ENCODE measurements around the gene EFCAB6.

EFCAB6 gene

DNA sequence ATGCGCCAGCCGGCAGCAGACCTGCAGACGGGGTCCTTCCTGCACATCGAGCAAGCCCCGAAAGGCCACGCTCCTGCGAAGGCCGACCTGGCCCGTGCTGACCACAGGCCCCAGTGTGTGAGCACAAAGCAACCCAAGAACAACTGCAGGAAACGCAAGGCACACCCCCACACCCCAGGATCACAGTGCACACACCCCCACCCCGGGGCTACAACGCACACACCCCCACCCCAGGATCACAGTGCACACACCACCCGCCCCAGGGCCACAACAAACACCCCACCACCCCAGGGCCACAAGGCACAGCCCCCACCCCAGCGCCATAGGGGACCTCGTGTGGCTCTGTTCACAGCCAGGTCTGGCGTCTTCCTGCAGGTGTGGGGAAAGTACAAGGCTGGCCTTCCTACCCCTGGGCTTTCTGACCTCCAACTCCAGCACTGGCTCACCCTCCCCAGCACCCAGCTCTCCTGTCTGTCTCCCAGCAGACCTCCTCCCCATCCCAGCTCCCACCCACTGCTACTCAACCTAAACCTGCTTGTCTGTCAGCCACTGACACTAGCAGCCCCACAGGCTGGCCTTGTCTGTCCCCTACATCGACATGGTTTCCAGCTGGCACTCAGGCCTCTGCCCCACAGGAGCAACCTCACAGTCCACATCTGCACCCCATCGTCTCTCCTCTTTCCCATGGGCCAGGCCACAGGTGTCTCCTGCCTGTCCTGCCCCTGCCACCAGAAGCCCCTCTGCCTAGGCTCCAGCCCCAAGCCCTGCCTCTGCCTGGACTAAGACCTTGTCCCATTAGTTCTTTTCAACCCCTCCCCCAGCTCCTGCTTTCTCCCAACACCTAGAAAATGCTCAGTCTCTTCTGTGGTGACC, 20.5 kb upstream of the EFCAB6 start:
- no peak overlapping the region for H2AFZ ChIP-seq (ENCODE audit: low read length)
- H3K4me3 ChIP-seq (ENCODE audit: low read length, poor library complexity, severe bottlenecking): no peak overlapping the region
- H3K9me2 ChIP-seq (replicated peaks; ENCODE audit: low read depth, low read length): no peaks in the 10 kb centered on the region
- no peak for TF ChIP-seq EZH2phosphoT487 (IDR thresholded peaks at IDR 0.05; ENCODE audit: borderline replicate concordance)
- TF ChIP-seq, protein P1, sequence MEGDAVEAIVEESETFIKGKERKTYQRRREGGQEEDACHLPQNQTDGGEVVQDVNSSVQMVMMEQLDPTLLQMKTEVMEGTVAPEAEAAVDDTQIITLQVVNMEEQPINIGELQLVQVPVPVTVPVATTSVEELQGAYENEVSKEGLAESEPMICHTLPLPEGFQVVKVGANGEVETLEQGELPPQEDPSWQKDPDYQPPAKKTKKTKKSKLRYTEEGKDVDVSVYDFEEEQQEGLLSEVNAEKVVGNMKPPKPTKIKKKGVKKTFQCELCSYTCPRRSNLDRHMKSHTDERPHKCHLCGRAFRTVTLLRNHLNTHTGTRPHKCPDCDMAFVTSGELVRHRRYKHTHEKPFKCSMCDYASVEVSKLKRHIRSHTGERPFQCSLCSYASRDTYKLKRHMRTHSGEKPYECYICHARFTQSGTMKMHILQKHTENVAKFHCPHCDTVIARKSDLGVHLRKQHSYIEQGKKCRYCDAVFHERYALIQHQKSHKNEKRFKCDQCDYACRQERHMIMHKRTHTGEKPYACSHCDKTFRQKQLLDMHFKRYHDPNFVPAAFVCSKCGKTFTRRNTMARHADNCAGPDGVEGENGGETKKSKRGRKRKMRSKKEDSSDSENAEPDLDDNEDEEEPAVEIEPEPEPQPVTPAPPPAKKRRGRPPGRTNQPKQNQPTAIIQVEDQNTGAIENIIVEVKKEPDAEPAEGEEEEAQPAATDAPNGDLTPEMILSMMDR (conservative IDR thresholded peaks at IDR 0.05; ENCODE audit: low read length): no peak
- H3K4me2 ChIP-seq (ENCODE audit: low read depth, low read length, poor library complexity, severe bottlenecking): no peak overlapping the region
- no peaks in the 10 kb centered on the region for H3K9me3 ChIP-seq (ENCODE audit: insufficient read depth, low read depth, low read length)
- no peaks in the 10 kb centered on the region for H4K20me1 ChIP-seq (ENCODE audit: insufficient read depth, low read length, poor library complexity, severe bottlenecking)
- no peaks in the 10 kb centered on the region for H3F3A ChIP-seq (ENCODE audit: low read depth)
- no peaks in the 10 kb centered on the region for H3K36me3 ChIP-seq (ENCODE audit: insufficient read depth, low read length)
- no peaks in the 10 kb centered on the region for H3K27me3 ChIP-seq (ENCODE audit: insufficient read depth, low read length, poor library complexity, severe bottlenecking)
- no peak overlapping the region for H3K9ac ChIP-seq (ENCODE audit: low read depth, low read length, poor library complexity, severe bottlenecking)
- no peaks in the 10 kb centered on the region for H3K79me2 ChIP-seq (ENCODE audit: insufficient read depth, low read length)
- no peaks in the 10 kb centered on the region for H3K4me1 ChIP-seq (ENCODE audit: insufficient read depth, low read length, poor library complexity, severe bottlenecking)

DNA sequence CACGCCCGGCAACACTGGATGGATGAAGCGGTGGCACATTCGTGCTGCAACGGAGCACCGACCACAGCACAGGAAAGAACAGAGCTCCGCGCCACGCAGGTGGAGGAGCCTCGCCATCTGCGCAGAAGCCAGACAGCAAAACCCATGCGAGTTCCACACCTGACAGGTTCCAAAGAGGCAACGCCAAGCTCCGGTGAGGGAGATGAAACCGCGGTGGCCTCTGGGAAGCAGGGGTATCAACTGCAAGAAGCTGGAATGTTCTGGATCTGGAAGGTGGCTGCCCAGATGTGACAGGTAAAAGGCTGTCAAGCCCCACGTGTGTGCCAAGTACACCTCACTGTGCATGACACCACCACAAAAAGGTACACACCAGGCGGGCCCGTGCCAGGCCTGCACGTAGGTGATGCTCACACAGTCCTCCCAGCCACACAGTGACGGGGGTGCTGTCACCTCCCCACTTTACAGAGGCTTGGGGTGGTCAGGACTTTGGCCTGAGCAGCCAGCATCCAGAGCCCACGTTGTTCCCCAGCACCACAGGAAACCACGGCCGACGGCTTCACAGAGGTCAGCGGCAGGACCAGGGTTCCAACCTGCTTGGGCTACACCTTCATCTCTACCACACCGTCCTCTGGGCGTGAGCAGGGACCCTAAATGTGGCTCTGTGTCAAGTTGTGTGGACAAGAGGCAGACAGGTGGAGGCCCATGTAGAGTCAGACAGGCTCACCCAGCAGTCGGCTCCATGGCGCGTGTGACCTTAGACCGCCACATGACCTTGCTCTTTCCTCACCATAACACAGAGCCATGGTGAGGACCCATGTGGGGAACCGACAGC, 19.7 kb upstream of the EFCAB6 start:
- no peaks in the 10 kb centered on the region for H3K9me2 ChIP-seq (replicated peaks; ENCODE audit: low read depth, low read length)
- no peak overlapping the region for H3K9ac ChIP-seq (ENCODE audit: low read depth, low read length, poor library complexity, severe bottlenecking)
- H3K9me3 ChIP-seq (ENCODE audit: insufficient read depth, low read depth, low read length): no peaks in the 10 kb centered on the region
- H3K79me2 ChIP-seq (ENCODE audit: insufficient read depth, low read length): no peaks in the 10 kb centered on the region
- no peaks in the 10 kb centered on the region for H3K4me1 ChIP-seq (ENCODE audit: insufficient read depth, low read length, poor library complexity, severe bottlenecking)
- TF ChIP-seq EZH2phosphoT487 (IDR thresholded peaks at IDR 0.05; ENCODE audit: borderline replicate concordance): no peak
- TF ChIP-seq, protein P1 (conservative IDR thresholded peaks at IDR 0.05; ENCODE audit: low read length): no peak
- no peak overlapping the region for H3K4me2 ChIP-seq (ENCODE audit: low read depth, low read length, poor library complexity, severe bottlenecking)
- H3K4me3 ChIP-seq (ENCODE audit: low read length, poor library complexity, severe bottlenecking): no peak overlapping the region
- no peaks in the 10 kb centered on the region for H3K36me3 ChIP-seq (ENCODE audit: insufficient read depth, low read length)
- no peaks in the 10 kb centered on the region for H4K20me1 ChIP-seq (ENCODE audit: insufficient read depth, low read length, poor library complexity, severe bottlenecking)
- H3F3A ChIP-seq (ENCODE audit: low read depth): no peaks in the 10 kb centered on the region
- H2AFZ ChIP-seq (ENCODE audit: low read length): no peak overlapping the region
- H3K27me3 ChIP-seq (ENCODE audit: insufficient read depth, low read length, poor library complexity, severe bottlenecking): no peaks in the 10 kb centered on the region

DNA sequence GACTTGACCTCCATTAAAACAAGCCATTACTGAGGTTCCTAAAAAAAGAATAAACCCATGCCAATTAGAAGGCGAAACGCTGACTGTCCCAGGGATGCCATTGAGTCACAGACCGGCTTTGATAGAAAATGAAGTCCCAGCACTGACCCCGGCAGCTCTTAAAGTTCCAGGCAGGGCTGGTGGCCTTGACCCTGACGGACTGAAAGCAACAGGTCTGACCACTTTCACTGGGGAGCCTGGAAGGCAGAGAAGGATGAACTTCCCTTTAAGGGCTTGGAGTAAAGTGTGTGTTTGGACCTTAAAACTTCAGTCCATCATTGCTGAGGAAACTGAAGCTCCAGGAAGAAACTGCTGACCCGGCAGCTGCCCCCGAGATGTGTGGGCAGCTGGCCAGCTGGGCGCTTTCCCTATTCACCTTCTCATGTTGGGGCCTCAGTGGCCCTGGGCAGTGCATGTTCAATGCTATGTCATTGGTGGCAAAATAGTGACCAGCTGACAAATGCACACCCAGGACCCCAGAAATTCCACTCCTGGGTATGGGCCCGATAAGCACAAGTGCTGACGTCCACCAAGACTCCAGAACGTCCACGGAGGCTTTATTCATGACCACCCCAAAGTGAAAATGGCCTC, 18.9 kb upstream of the EFCAB6 start:
- no peak for TF ChIP-seq EZH2phosphoT487 (IDR thresholded peaks at IDR 0.05; ENCODE audit: borderline replicate concordance)
- TF ChIP-seq, protein P1 (conservative IDR thresholded peaks at IDR 0.05; ENCODE audit: low read length): no peak
- no peak overlapping the region for H3K4me2 ChIP-seq (ENCODE audit: low read depth, low read length, poor library complexity, severe bottlenecking)
- H3K4me1 ChIP-seq (ENCODE audit: insufficient read depth, low read length, poor library complexity, severe bottlenecking): no peaks in the 10 kb centered on the region

More for the DNA sequence above, 18.9 kb upstream of the EFCAB6 start:
- H3K4me3 ChIP-seq (ENCODE audit: low read length, poor library complexity, severe bottlenecking): no peak overlapping the region
- H3F3A ChIP-seq (ENCODE audit: low read depth): no peaks in the 10 kb centered on the region
- no peaks in the 10 kb centered on the region for H3K79me2 ChIP-seq (ENCODE audit: insufficient read depth, low read length)
- H3K36me3 ChIP-seq (ENCODE audit: insufficient read depth, low read length): no peaks in the 10 kb centered on the region
- H3K27me3 ChIP-seq (ENCODE audit: insufficient read depth, low read length, poor library complexity, severe bottlenecking): no peaks in the 10 kb centered on the region
- no peak overlapping the region for H2AFZ ChIP-seq (ENCODE audit: low read length)
- no peaks in the 10 kb centered on the region for H3K9me2 ChIP-seq (replicated peaks; ENCODE audit: low read depth, low read length)
- no peak overlapping the region for H3K9ac ChIP-seq (ENCODE audit: low read depth, low read length, poor library complexity, severe bottlenecking)
- no peaks in the 10 kb centered on the region for H4K20me1 ChIP-seq (ENCODE audit: insufficient read depth, low read length, poor library complexity, severe bottlenecking)
- no peaks in the 10 kb centered on the region for H3K9me3 ChIP-seq (ENCODE audit: insufficient read depth, low read depth, low read length)
